H9 (cell line): Measurements from ENCODE around the gene ENTR1. TPM values are rescaled to one million over a fixed set of nuclear protein-coding genes. Genes with fewer than 3 reads are reported as not detected.

ENCODE experiments used
- DNase-seq: peaks from one replicate; pipeline ENCODE4 v3.0.0-alpha.2; 2017
- H2AFZ ChIP-seq: one replicate; pipeline ENCODE4 v1.6.1; 2013; ENCODE audit warnings: mild to moderate bottlenecking, low read length, control low read depth, moderate library complexity
- H2AK5ac ChIP-seq: 2 replicates; pipeline ENCODE4 v1.6.1; 2013; ENCODE audit warnings: low read length, control low read depth, mixed read lengths; ENCODE audit not compliant: insufficient read length
- H2BK120ac ChIP-seq: one replicate; pipeline ENCODE4 v1.6.1; 2013; ENCODE audit warnings: low read depth, mild to moderate bottlenecking, low read length, control low read depth, inconsistent platforms; ENCODE audit not compliant: poor library complexity, severe bottlenecking
- H2BK12ac ChIP-seq: 2 replicates; pipeline ENCODE4 v1.6.1; 2013; ENCODE audit warnings: low read length, control low read depth, mixed read lengths, low read depth; ENCODE audit not compliant: insufficient read length
- H2BK15ac ChIP-seq: 2 replicates; pipeline ENCODE4 v1.6.1; 2013; ENCODE audit warnings: low read depth, low read length, control low read depth
- H2BK20ac ChIP-seq: one replicate; pipeline ENCODE4 v1.6.1; 2013; ENCODE audit warnings: low read depth, mild to moderate bottlenecking, low read length, control low read depth, inconsistent platforms; ENCODE audit not compliant: poor library complexity, severe bottlenecking
- H2BK5ac ChIP-seq: 2 replicates; pipeline ENCODE4 v1.6.1; 2013; ENCODE audit warnings: low read length, control low read depth, mixed read lengths; ENCODE audit not compliant: insufficient read length
- H3K14ac ChIP-seq: 2 replicates; pipeline ENCODE4 v1.6.1; 2013; ENCODE audit warnings: low read length, control low read depth; ENCODE audit not compliant: insufficient read depth
- H3K18ac ChIP-seq: 2 replicates; pipeline ENCODE4 v1.6.1; 2013; ENCODE audit warnings: low read depth, mild to moderate bottlenecking, mixed read lengths, low read length, control low read depth; ENCODE audit not compliant: insufficient read length
- H3K23ac ChIP-seq: 2 replicates; pipeline ENCODE4 v1.6.1; 2013; ENCODE audit warnings: low read length, control low read depth, mixed read lengths, low read depth; ENCODE audit not compliant: insufficient read length
- H3K23me2 ChIP-seq: 2 replicates; pipeline ENCODE4 v1.6.1; 2013; ENCODE audit warnings: low read depth, mild to moderate bottlenecking, mixed read lengths, low read length, control low read depth; ENCODE audit not compliant: insufficient read length, poor library complexity, severe bottlenecking
- H3K27ac ChIP-seq: 2 replicates; pipeline ENCODE4 v1.5.1; 2013; ENCODE audit warnings: low read length, control low read depth, mixed read lengths, low read depth; ENCODE audit not compliant: insufficient read length
- H3K27me3 ChIP-seq: 2 replicates; pipeline ENCODE4 v1.6.1; 2013; ENCODE audit warnings: low read length, control low read depth, inconsistent platforms; ENCODE audit not compliant: insufficient read depth
- H3K4ac ChIP-seq: 2 replicates; pipeline ENCODE4 v1.6.1; 2013; ENCODE audit warnings: low read depth, mild to moderate bottlenecking, control low read depth, inconsistent platforms, low read length, moderate library complexity
- H3K4me1 ChIP-seq: 2 replicates; pipeline ENCODE4 v1.6.1; 2013; ENCODE audit warnings: low read length, control low read depth, inconsistent platforms; ENCODE audit not compliant: insufficient read depth
- H3K4me2 ChIP-seq: 2 replicates; pipeline ENCODE4 v1.6.1; 2013; ENCODE audit warnings: low read length, control low read depth, mixed read lengths; ENCODE audit not compliant: insufficient read length, insufficient read depth
- H3K56ac ChIP-seq: 2 replicates; pipeline ENCODE4 v1.6.1; 2013; ENCODE audit warnings: low read depth, mild to moderate bottlenecking, mixed read lengths, low read length, control low read depth; ENCODE audit not compliant: insufficient read length
- H3K79me1 ChIP-seq: 2 replicates; pipeline ENCODE4 v1.6.1; 2013; ENCODE audit warnings: low read depth, mild to moderate bottlenecking, moderate library complexity, low read length, control low read depth, inconsistent platforms; ENCODE audit not compliant: insufficient read depth, poor library complexity, severe bottlenecking
- H3K79me2 ChIP-seq: 2 replicates; pipeline ENCODE4 v1.6.1; 2013; ENCODE audit warnings: low read length, control low read depth, inconsistent platforms; ENCODE audit not compliant: insufficient read depth
- H3K9ac ChIP-seq: 2 replicates; pipeline ENCODE4 v1.6.1; 2013; ENCODE audit warnings: low read length, control low read depth, mixed read lengths; ENCODE audit not compliant: insufficient read length; ENCODE audit errors: extremely low read depth
- H3K9me3 ChIP-seq: one replicate; pipeline ENCODE4 v1.6.1; 2013; ENCODE audit warnings: low read depth, low read length, inconsistent platforms; ENCODE audit not compliant: control insufficient read depth
- H3T11ph ChIP-seq: one replicate; pipeline ENCODE4 v1.6.1; 2013; ENCODE audit warnings: mild to moderate bottlenecking, low read length, control low read depth, inconsistent platforms
- H4K20me1 ChIP-seq: one replicate; pipeline ENCODE4 v1.6.1; 2013; ENCODE audit not compliant: control insufficient read depth, insufficient read length, insufficient read depth
- H4K5ac ChIP-seq: 2 replicates; pipeline ENCODE4 v1.6.1; 2013; ENCODE audit warnings: low read depth, mild to moderate bottlenecking, mixed read lengths, low read length, control low read depth; ENCODE audit not compliant: insufficient read length
- H4K8ac ChIP-seq: replicated peaks from 2 replicates; pipeline ENCODE4 v1.6.1; 2013; ENCODE audit warnings: low read length, control low read depth, mixed read lengths, low read depth; ENCODE audit not compliant: insufficient read length
- H4K91ac ChIP-seq: 2 replicates; pipeline ENCODE4 v1.6.1; 2013; ENCODE audit warnings: low read depth, mild to moderate bottlenecking, moderate library complexity, mixed read lengths, low read length, control low read depth; ENCODE audit not compliant: insufficient read length
- H3K27ac Mint-ChIP-seq, 3 experiments: 2 replicates in 2 of 3; 3 replicates in 1 of 3; pipeline ENCODE4 v1.8.0; 2020 to 2021; ENCODE audit warnings: mixed read lengths in 3 of 3, mild to moderate bottlenecking in 1 of 3, moderate library complexity in 1 of 3
- H3K27me3 Mint-ChIP-seq: 2 replicates; pipeline ENCODE4 v1.8.0; 2021; ENCODE audit warnings: low read depth, mild to moderate bottlenecking, moderate library complexity, mixed read lengths
- H3K36me3 Mint-ChIP-seq, 3 experiments: 2 replicates in 2 of 3; 3 replicates in 1 of 3; pipeline ENCODE4 v1.8.0; 2020 to 2021; ENCODE audit warnings: low read depth in 3 of 3, mixed read lengths in 3 of 3; ENCODE audit not compliant: insufficient read depth in 1 of 3
- H3K4me1 Mint-ChIP-seq, 2 experiments: 2 replicates each; pipeline ENCODE4 v1.8.0; 2020; ENCODE audit warnings: mixed read lengths in 2 of 2
- H3K4me3 Mint-ChIP-seq, 2 experiments: 2 replicates in 1 of 2; 3 replicates in 1 of 2; pipeline ENCODE4 v1.8.0; 2020 to 2021; ENCODE audit warnings: mild to moderate bottlenecking in 2 of 2, mixed read lengths in 2 of 2, moderate library complexity in 1 of 2
- H3K9me3 Mint-ChIP-seq, 2 experiments: 2 replicates in 1 of 2; 3 replicates in 1 of 2; pipeline ENCODE4 v1.8.0; 2020; ENCODE audit warnings: mild to moderate bottlenecking in 2 of 2, mixed read lengths in 2 of 2, moderate library complexity in 1 of 2
- WGBS: extraction: QIAGEN DNeasy Blood & Tissue Kit; methylation state at CpG from one replicate; pipeline ENCODE4 v1.1.7; 2013; ENCODE audit warnings: missing lambda C conversion rate, low lambda C conversion rate, mixed read lengths; ENCODE audit not compliant: insufficient read length; ENCODE audit errors: extremely low coverage; 5-methylcytosine and 5-hydroxymethylcytosine counted together
- total RNA-seq: library from RNA; stranded (reverse); gene quantifications from 2 replicates; pipeline ENCODE4 v1.2.1, GENCODE V29; 2021
- TF ChIP-seq, protein P1 (sequence below): fragments of 200-600 bp; sonication (generic); conservative IDR thresholded peaks from 3 replicates; pipeline ENCODE4 v1.8.0; 2021; ENCODE audit warnings: antibody characterized with exemption, mild to moderate bottlenecking

ENTR1 gene
- total RNA-seq, 1 experiment from 2014 or later: 108 TPM

DNA sequence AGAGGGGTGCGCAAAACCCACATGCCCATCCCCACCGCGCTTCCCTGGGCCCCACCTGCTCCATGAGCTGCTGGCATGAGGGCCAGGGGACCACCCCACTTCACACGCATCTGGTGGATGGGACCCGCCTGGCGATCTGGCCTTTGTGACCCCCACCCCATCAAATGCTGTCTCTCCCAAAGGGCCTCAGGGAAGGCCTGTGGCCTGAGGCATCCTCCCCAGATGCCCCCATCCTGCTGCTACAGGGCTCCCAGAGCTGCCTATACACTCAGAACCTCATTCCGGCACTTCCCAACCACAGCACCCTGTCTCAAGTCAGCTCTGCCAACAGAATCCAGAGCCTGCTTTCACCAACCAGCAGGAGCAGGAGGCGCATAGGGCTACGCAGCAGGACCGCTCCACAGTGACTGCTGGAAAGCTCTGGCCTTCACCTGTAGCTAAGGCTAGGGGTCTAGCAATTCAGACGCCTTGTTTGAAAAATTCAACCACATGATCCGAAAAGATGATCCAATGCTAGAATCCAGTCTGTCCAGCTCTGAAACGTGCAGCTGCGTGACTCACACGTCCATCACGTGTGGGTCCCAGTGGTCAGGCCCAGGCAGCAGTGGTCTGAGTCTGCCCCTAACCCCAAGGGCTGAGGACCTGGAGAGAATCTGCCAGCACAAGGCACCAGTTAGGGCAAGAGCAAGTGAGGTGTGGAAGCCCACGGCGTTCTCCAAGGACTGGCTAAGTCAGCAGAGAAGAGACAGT lies 9.1 kb downstream of the ENTR1 start:
- H3K27ac ChIP-seq: no peak overlapping the region
- WGBS: no CpG with 5 or more reads among the region's 18 CpGs

More for the DNA sequence above, 9.1 kb downstream of the ENTR1 start:
- Histone ChIP-seq H2BK12ac (no peak overlapping the region), H3K23me2 (peaks cover 6% of the 10 kb centered on the region), H3K4me2 (no peak overlapping the region), H3K18ac (no peak overlapping the region), H3K9ac (no peak overlapping the region), H3K56ac (no peak overlapping the region), H4K8ac (no peak overlapping the region), H2BK120ac (no peak overlapping the region), H2BK20ac (no peak overlapping the region), H3K23ac (no peak overlapping the region), H4K5ac (no peak overlapping the region), H3K4ac (no peak overlapping the region), H3K79me2 (peaks cover 12% of the 10 kb centered on the region; the same call in 1 of the 2 replicates), H2AFZ (no peak overlapping the region), H2BK15ac (no peak overlapping the region), H3K14ac (no peak overlapping the region), H2BK5ac (no peak overlapping the region), H3K79me1 (peaks cover 7% of the 10 kb centered on the region), H3K4me1 (no peaks in the 10 kb centered on the region), H2AK5ac (no peak overlapping the region), H4K91ac (no peak overlapping the region), H3K9me3 (no peaks in the 10 kb centered on the region), H3T11ph (no peak overlapping the region), H3K27me3 (no peaks in the 10 kb centered on the region), H4K20me1 (no peaks in the 10 kb centered on the region)
- no peak for DNase-seq
- Mint-ChIP-seq H3K36me3 (peaks cover 24 to 70% (median 58%) of the 10 kb centered on the region in 3 experiments), H3K4me3 (peak overlapping the region in 1 of 2 experiments; percentile 61; a peak in 3 of 5 replicates), H3K4me1 (peaks cover 11 to 12% of the 10 kb centered on the region in 2 experiments), H3K27ac (peak overlapping the region in 2 of 3 experiments; percentile 75 to 88; a peak in 4 of 7 replicates), H3K27me3 (no peaks in the 10 kb centered on the region), H3K9me3 (no peaks in the 10 kb centered on the region)
- TF ChIP-seq, protein P1, sequence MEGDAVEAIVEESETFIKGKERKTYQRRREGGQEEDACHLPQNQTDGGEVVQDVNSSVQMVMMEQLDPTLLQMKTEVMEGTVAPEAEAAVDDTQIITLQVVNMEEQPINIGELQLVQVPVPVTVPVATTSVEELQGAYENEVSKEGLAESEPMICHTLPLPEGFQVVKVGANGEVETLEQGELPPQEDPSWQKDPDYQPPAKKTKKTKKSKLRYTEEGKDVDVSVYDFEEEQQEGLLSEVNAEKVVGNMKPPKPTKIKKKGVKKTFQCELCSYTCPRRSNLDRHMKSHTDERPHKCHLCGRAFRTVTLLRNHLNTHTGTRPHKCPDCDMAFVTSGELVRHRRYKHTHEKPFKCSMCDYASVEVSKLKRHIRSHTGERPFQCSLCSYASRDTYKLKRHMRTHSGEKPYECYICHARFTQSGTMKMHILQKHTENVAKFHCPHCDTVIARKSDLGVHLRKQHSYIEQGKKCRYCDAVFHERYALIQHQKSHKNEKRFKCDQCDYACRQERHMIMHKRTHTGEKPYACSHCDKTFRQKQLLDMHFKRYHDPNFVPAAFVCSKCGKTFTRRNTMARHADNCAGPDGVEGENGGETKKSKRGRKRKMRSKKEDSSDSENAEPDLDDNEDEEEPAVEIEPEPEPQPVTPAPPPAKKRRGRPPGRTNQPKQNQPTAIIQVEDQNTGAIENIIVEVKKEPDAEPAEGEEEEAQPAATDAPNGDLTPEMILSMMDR: no peak
